WTC11 (cell line): ENCODE results near the gene BICD1.

Source experiments
- ELF4 ChIP-seq: sonication (generic); formaldehyde crosslinking; IDR thresholded peaks from 2 replicates; pipeline ENCODE4 v1.8.1; 2022; ENCODE audit warnings: low read depth, mild to moderate bottlenecking, moderate library complexity, missing genetic modification reagents
- ESRRA ChIP-seq: sonication (generic); formaldehyde crosslinking; IDR thresholded peaks from 2 replicates; pipeline ENCODE4 v1.8.1; 2022; ENCODE audit warnings: mild to moderate bottlenecking, missing genetic modification reagents, borderline replicate concordance
- FOXJ3 ChIP-seq: sonication (generic); formaldehyde crosslinking; IDR thresholded peaks from 2 replicates; pipeline ENCODE4 v1.9.0; 2021; ENCODE audit warnings: missing genetic modification reagents, mild to moderate bottlenecking, borderline replicate concordance
- NFYB ChIP-seq: sonication (generic); formaldehyde crosslinking; conservative IDR thresholded peaks from 2 replicates; pipeline ENCODE4 v1.8.0; 2022; ENCODE audit warnings: low read depth, missing genetic modification reagents
- SMAD4 ChIP-seq: sonication (generic); formaldehyde crosslinking; IDR thresholded peaks from 2 replicates; pipeline ENCODE4 v1.8.0; 2022; ENCODE audit warnings: mild to moderate bottlenecking, missing genetic modification reagents
- TEAD4 ChIP-seq: sonication (generic); formaldehyde crosslinking; IDR thresholded peaks from 2 replicates; pipeline ENCODE4 v1.8.0; 2022; ENCODE audit warnings: mild to moderate bottlenecking, missing genetic modification reagents
- ZNF263 ChIP-seq: sonication (generic); formaldehyde crosslinking; IDR thresholded peaks from 2 replicates; pipeline ENCODE4 v1.8.1; 2022; ENCODE audit warnings: low read depth, mild to moderate bottlenecking, moderate library complexity, missing genetic modification reagents
- TF ChIP-seq, protein P1 (sequence below): fragments of 200-600 bp; IDR thresholded peaks from 2 replicates; pipeline ENCODE4 v1.8.0; 2022; ENCODE audit warnings: antibody characterized with exemption
- TF ChIP-seq, protein P2 (sequence below): sonication (generic); formaldehyde crosslinking; IDR thresholded peaks from 2 replicates; pipeline ENCODE4 v1.8.1; 2022; ENCODE audit warnings: low read depth, mild to moderate bottlenecking, moderate library complexity, missing genetic modification reagents, borderline replicate concordance
- TF ChIP-seq, protein P3 (sequence below): sonication (generic); formaldehyde crosslinking; IDR thresholded peaks from 2 replicates; pipeline ENCODE4 v1.8.1; 2023; ENCODE audit warnings: mild to moderate bottlenecking, missing genetic modification reagents, moderate library complexity
- TF ChIP-seq, protein P4 (sequence below): sonication (generic); formaldehyde crosslinking; IDR thresholded peaks from 2 replicates; pipeline ENCODE4 v1.8.0; 2022; ENCODE audit warnings: mild to moderate bottlenecking, missing genetic modification reagents

DNA sequence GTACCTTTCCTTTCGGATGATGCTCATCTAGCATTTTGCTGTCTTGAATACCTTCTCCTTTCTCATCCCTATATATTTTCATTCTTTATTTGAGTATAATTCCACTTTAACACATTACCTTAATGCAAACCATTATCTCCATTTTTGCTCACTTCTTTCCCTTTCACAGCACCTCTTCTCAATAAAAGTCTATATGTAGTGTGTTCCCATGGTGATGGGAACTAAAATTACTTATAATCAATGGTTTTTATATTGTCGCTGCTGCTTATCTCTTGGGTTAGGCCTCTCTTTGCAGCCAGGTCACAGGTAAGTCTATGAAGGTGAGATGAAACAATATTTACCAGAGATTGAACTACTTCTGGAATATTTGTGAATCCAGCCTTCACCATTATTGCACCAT lies 171.1 kb downstream of the BICD1 start:
- TF ChIP-seq, protein P1, sequence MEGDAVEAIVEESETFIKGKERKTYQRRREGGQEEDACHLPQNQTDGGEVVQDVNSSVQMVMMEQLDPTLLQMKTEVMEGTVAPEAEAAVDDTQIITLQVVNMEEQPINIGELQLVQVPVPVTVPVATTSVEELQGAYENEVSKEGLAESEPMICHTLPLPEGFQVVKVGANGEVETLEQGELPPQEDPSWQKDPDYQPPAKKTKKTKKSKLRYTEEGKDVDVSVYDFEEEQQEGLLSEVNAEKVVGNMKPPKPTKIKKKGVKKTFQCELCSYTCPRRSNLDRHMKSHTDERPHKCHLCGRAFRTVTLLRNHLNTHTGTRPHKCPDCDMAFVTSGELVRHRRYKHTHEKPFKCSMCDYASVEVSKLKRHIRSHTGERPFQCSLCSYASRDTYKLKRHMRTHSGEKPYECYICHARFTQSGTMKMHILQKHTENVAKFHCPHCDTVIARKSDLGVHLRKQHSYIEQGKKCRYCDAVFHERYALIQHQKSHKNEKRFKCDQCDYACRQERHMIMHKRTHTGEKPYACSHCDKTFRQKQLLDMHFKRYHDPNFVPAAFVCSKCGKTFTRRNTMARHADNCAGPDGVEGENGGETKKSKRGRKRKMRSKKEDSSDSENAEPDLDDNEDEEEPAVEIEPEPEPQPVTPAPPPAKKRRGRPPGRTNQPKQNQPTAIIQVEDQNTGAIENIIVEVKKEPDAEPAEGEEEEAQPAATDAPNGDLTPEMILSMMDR = no peak
- TF ChIP-seq TEAD4 (CRISPR knock-in tag) (no peak), ESRRA (CRISPR knock-in tag) (no peak), NFYB (CRISPR knock-in tag) (no peak), SMAD4 (no peak), ELF4 (CRISPR knock-in tag) (no peak), ZNF263 (CRISPR knock-in tag) (no peak), FOXJ3 (CRISPR knock-in tag) (no peak)
- TF ChIP-seq, protein P2, sequence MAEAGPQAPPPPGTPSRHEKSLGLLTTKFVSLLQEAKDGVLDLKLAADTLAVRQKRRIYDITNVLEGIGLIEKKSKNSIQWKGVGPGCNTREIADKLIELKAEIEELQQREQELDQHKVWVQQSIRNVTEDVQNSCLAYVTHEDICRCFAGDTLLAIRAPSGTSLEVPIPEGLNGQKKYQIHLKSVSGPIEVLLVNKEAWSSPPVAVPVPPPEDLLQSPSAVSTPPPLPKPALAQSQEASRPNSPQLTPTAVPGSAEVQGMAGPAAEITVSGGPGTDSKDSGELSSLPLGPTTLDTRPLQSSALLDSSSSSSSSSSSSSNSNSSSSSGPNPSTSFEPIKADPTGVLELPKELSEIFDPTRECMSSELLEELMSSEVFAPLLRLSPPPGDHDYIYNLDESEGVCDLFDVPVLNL (CRISPR knock-in tag) = no peak
- TF ChIP-seq, protein P3, sequence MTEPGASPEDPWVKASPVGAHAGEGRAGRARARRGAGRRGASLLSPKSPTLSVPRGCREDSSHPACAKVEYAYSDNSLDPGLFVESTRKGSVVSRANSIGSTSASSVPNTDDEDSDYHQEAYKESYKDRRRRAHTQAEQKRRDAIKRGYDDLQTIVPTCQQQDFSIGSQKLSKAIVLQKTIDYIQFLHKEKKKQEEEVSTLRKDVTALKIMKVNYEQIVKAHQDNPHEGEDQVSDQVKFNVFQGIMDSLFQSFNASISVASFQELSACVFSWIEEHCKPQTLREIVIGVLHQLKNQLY (CRISPR knock-in tag) = no peak
- TF ChIP-seq, protein P4, sequence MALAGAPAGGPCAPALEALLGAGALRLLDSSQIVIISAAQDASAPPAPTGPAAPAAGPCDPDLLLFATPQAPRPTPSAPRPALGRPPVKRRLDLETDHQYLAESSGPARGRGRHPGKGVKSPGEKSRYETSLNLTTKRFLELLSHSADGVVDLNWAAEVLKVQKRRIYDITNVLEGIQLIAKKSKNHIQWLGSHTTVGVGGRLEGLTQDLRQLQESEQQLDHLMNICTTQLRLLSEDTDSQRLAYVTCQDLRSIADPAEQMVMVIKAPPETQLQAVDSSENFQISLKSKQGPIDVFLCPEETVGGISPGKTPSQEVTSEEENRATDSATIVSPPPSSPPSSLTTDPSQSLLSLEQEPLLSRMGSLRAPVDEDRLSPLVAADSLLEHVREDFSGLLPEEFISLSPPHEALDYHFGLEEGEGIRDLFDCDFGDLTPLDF (CRISPR knock-in tag) = no peak
